CD4-positive, alpha-beta T cell treated with Interleukin-15 for 4 hours (primary cell): Measurements from ENCODE around the gene CTAGE15.
"Not testable (repeated sequence)": the region's sequence is repeated elsewhere in the genome, so short reads cannot be mapped to it uniquely, and the experiment has no call there.

Source experiments
- DNase-seq: peaks from one replicate; pipeline ENCODE4 v3.0.0-alpha.2; 2020; ENCODE audit warnings: low spot score

CTAGE15 gene

GRCh38 chr7:143622130-143622529 lies 50.5 kb downstream of the CTAGE15 start:
- not testable (repeated sequence) for DNase-seq
